RWPE2 (cell line): Measurements from ENCODE around the gene ANAPC16.
"Not testable (repeated sequence)": the region's sequence is repeated elsewhere in the genome, so short reads cannot be mapped to it uniquely, and the experiment has no call there.

Source experiments
- ATAC-seq: fragments of 200-7000 bp; cut with Tn5 transposase; 3 replicates; pipeline ENCODE4 v1.9.1; 2021; ENCODE audit warnings: low read depth
- DNase-seq: peaks from one replicate; pipeline ENCODE4 v3.0.0-alpha.2; 2020; ENCODE audit warnings: low spot score
- H3K27ac ChIP-seq: fragments of 450-650 bp; 2 replicates; pipeline ENCODE4 v1.5.1; 2017; ENCODE audit warnings: mild to moderate bottlenecking; ENCODE audit not compliant: poor library complexity, severe bottlenecking
- H3K27me3 ChIP-seq: fragments of 250-450 bp; sonication (Bioruptor Pico); 2 replicates; pipeline ENCODE4 v1.5.1; 2021; ENCODE audit warnings: mild to moderate bottlenecking, moderate library complexity; ENCODE audit not compliant: insufficient read depth, poor library complexity, severe bottlenecking
- H3K36me3 ChIP-seq: fragments of 250-450 bp; sonication (Bioruptor Pico); 2 replicates; pipeline ENCODE4 v1.5.1; 2020; ENCODE audit warnings: low read depth, mild to moderate bottlenecking, moderate library complexity
- H3K4me1 ChIP-seq: fragments of 250-450 bp; sonication (Bioruptor Pico); 2 replicates; pipeline ENCODE4 v1.5.1; 2021; ENCODE audit warnings: mild to moderate bottlenecking, moderate library complexity; ENCODE audit not compliant: insufficient read depth, poor library complexity, severe bottlenecking
- H3K4me3 ChIP-seq: fragments of 250-450 bp; sonication (Bioruptor Pico); 2 replicates; pipeline ENCODE4 v1.5.1; 2021; ENCODE audit warnings: mild to moderate bottlenecking, moderate library complexity; ENCODE audit not compliant: severe bottlenecking
- H3K9me3 ChIP-seq: fragments of 250-450 bp; sonication (Bioruptor Pico); 2 replicates; pipeline ENCODE4 v1.5.1; 2021; ENCODE audit warnings: mild to moderate bottlenecking, moderate library complexity; ENCODE audit not compliant: severe bottlenecking
- TF ChIP-seq, protein P1 (sequence below): fragments of 450-650 bp; IDR thresholded peaks from one replicate; pipeline ENCODE4 v1.5.1; 2017; ENCODE audit warnings: mild to moderate bottlenecking, moderate library complexity; ENCODE audit not compliant: poor library complexity, severe bottlenecking

ANAPC16 gene

GRCh38 chr10:72221278-72221677 lies 5.5 kb downstream of the ANAPC16 start:
- ATAC-seq (no peak), DNase-seq (no peak)
- peaks cover 11% of the 10 kb centered on the region for H3K4me1 ChIP-seq
- no peak overlapping the region for H3K4me3 ChIP-seq
- H3K9me3 ChIP-seq, result no peaks in the 10 kb centered on the region
- TF ChIP-seq, protein P1, sequence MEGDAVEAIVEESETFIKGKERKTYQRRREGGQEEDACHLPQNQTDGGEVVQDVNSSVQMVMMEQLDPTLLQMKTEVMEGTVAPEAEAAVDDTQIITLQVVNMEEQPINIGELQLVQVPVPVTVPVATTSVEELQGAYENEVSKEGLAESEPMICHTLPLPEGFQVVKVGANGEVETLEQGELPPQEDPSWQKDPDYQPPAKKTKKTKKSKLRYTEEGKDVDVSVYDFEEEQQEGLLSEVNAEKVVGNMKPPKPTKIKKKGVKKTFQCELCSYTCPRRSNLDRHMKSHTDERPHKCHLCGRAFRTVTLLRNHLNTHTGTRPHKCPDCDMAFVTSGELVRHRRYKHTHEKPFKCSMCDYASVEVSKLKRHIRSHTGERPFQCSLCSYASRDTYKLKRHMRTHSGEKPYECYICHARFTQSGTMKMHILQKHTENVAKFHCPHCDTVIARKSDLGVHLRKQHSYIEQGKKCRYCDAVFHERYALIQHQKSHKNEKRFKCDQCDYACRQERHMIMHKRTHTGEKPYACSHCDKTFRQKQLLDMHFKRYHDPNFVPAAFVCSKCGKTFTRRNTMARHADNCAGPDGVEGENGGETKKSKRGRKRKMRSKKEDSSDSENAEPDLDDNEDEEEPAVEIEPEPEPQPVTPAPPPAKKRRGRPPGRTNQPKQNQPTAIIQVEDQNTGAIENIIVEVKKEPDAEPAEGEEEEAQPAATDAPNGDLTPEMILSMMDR, result no peak
- H3K27ac ChIP-seq, result no peak overlapping the region
- H3K36me3 ChIP-seq, result peaks cover 62% of the 10 kb centered on the region
- H3K27me3 ChIP-seq, result no peaks in the 10 kb centered on the region

GRCh38 chr10:72223743-72224101 lies 7.9 kb downstream of the ANAPC16 start:
- DNase-seq (no peak), ATAC-seq (no peak)
- peak overlapping the region; percentile 44 for H3K27ac ChIP-seq

DNA sequence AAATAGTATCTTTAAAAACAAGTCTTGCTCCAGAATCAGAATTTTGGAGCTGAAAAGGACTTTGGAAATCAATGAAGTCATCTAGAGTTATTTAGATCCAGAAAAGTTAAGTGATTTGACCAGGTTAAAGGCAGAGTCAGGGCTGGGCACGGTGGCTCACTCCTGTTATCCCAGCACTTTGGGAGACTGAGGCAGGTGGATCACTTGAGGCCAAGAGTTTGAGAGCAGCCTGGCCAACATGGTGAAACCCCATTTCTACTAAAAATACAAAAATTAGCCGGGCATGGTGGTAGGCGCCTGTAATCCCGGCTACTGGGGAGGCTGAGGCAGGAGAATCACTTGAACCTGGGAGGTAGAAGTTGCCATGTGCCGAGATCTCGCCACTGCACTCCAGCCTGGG lies 8.4 kb downstream of the ANAPC16 start:
- H3K27me3 ChIP-seq, ATAC-seq, H3K9me3 ChIP-seq, H3K4me3 ChIP-seq, H3K4me1 ChIP-seq, DNase-seq: not testable (repeated sequence)
- Histone ChIP-seq H3K27ac (peak overlapping the region; percentile 44), H3K36me3 (peaks cover 64% of the 10 kb centered on the region)

More at GRCh38 chr10:72223743-72224101, 7.9 kb downstream of the ANAPC16 start:
- H3K4me1 ChIP-seq, result peaks cover 5% of the 10 kb centered on the region
- H3K36me3 ChIP-seq, result peaks cover 69% of the 10 kb centered on the region
- no peaks in the 10 kb centered on the region for H3K9me3 ChIP-seq
- no peaks in the 10 kb centered on the region for H3K27me3 ChIP-seq
- TF ChIP-seq, protein P1, result no peak
- H3K4me3 ChIP-seq, result no peak overlapping the region

DNA sequence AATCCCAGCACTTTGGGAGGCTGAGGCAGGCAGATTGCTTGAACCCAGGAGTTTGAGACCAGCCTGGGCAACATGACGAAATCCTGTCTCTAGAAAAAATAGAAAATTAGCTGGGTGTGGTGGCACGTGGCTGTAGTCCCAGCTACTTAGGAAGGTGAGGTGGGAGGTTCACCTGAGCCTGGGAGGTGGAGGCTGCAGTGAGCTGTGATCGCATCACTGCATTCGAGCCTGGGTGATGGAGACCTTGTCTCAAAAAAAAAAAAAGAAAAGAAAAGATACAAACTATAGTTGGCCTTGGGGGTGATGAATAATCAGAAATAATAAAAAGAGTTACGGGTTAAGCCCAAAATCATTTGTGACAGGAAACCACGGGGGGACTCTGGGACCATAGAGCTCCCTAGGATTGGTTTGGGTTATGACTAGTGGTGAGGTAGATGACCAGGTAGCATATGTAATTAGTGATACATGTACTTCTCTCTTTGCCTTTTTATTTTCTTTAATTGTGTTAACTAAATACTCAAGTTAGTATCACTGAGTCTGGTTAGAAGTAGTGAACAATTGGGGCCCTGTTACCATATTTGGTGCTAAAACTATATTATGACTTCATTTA lies 10.7 kb downstream of the ANAPC16 start:
- no peak for ATAC-seq
- H3K36me3 ChIP-seq, result peaks cover 68% of the 10 kb centered on the region
- TF ChIP-seq, protein P1, result no peak

GRCh38 chr10:72227826-72228225 lies 12.0 kb downstream of the ANAPC16 start:
- ATAC-seq (no peak), DNase-seq (no peak)
- Histone ChIP-seq H3K36me3 (peaks cover 76% of the 10 kb centered on the region), H3K4me1 (peaks cover 3% of the 10 kb centered on the region), H3K27ac (no peak overlapping the region), H3K27me3 (no peaks in the 10 kb centered on the region), H3K4me3 (no peak overlapping the region), H3K9me3 (no peaks in the 10 kb centered on the region)
- TF ChIP-seq, protein P1, result no peak

More for the DNA sequence above, 10.7 kb downstream of the ANAPC16 start:
- Histone ChIP-seq H3K27me3 (no peaks in the 10 kb centered on the region), H3K4me1 (peaks cover 3% of the 10 kb centered on the region), H3K9me3 (no peaks in the 10 kb centered on the region), H3K27ac (peak overlapping the region; percentile 10), H3K4me3 (no peak overlapping the region)
- DNase-seq, result no peak
